A673 (cell line): ENCODE results near the gene KCNQ1. TPM values are rescaled to one million over a fixed set of nuclear protein-coding genes. Genes with fewer than 3 reads are reported as not detected.

Source experiments
- BruUV-seq: library from RNA; stranded (reverse); fragments of 400-500 nt; replicated peaks from 2 replicates; lab custom pipeline; 2021; lab: Mats Ljungman, UMichigan
- CTCF ChIA-PET: fragments of 300-600 bp; sonication (Branson Sonifier 250); formaldehyde crosslinking; loops from one replicate; lab custom pipeline; 2022; ENCODE audit warnings: antibody characterized with exemption; lab: Charles Lee
- POLR2A ChIA-PET: fragments of 300-600 bp; sonication (Branson Sonifier 250); formaldehyde crosslinking; loops from one replicate; lab custom pipeline; 2022; ENCODE audit warnings: antibody characterized with exemption; ENCODE audit not compliant: low non-redundant PET; lab: Charles Lee
- DNase-seq: peaks from one replicate; pipeline ENCODE4 v3.0.0-alpha.2; 2015; ENCODE audit warnings: low spot score
- H3K27ac ChIP-seq: fragments of 200-600 bp; sonication (generic); 2 replicates; pipeline ENCODE4 v1.5.1; 2016; ENCODE audit warnings: mixed run types, low read depth, mild to moderate bottlenecking, mixed read lengths, antibody characterized with exemption, low read length; ENCODE audit not compliant: poor library complexity, severe bottlenecking
- H3K27me3 ChIP-seq: fragments of 200-600 bp; sonication (generic); replicated peaks from 2 replicates; pipeline ENCODE4 v1.6.1; 2017; ENCODE audit warnings: mixed run types, low read depth, mild to moderate bottlenecking, mixed read lengths, antibody characterized with exemption, low read length; ENCODE audit not compliant: insufficient read depth, poor library complexity
- H3K36me3 ChIP-seq: fragments of 200-600 bp; sonication (generic); 2 replicates; pipeline ENCODE4 v1.6.1; 2016; ENCODE audit warnings: mixed run types, mild to moderate bottlenecking, mixed read lengths, antibody characterized with exemption, low read length; ENCODE audit not compliant: insufficient read depth, poor library complexity, severe bottlenecking
- H3K4me1 ChIP-seq: fragments of 200-600 bp; sonication (generic); 2 replicates; pipeline ENCODE4 v1.6.1; 2017; ENCODE audit warnings: mixed run types, mild to moderate bottlenecking, mixed read lengths, antibody characterized with exemption, low read length; ENCODE audit not compliant: insufficient read depth, poor library complexity, severe bottlenecking
- H3K4me3 ChIP-seq: fragments of 200-600 bp; sonication (generic); 2 replicates; pipeline ENCODE4 v1.5.1; 2016; ENCODE audit warnings: low read depth, mixed run types, mild to moderate bottlenecking, mixed read lengths, low read length; ENCODE audit not compliant: poor library complexity, severe bottlenecking
- H3K9me3 ChIP-seq: fragments of 200-600 bp; sonication (generic); 2 replicates; pipeline ENCODE4 v1.6.1; 2016; ENCODE audit warnings: mixed run types, low read depth, mild to moderate bottlenecking, mixed read lengths, antibody characterized with exemption, low read length; ENCODE audit not compliant: poor library complexity, severe bottlenecking
- EZH2 ChIP-seq: fragments of 200-600 bp; sonication (generic); IDR thresholded peaks from 2 replicates; pipeline ENCODE4 v1.6.1; 2017; ENCODE audit warnings: borderline replicate concordance, low read depth, mild to moderate bottlenecking, mixed read lengths, antibody characterized with exemption, low read length; ENCODE audit not compliant: poor library complexity, severe bottlenecking
- intact Hi-C: fragments of 100-400 bp; cut with micrococcal nuclease; formaldehyde crosslinking; loops from one replicate; pipeline ENCODE4 v1.10.0; 2022; ENCODE audit not compliant: unreplicated experiment
- total RNA-seq: library from RNA; stranded (reverse); gene quantifications from 2 replicates; pipeline ENCODE4 v1.2.3, GENCODE V29; 2021
- TF ChIP-seq, protein P1 (sequence below): fragments of 300-800, 200-600 bp; sonication (generic); conservative IDR thresholded peaks from 2 replicates; pipeline ENCODE4 v1.5.1; 2017; ENCODE audit warnings: low read depth, mild to moderate bottlenecking, antibody characterized with exemption, low read length, moderate library complexity, mixed read lengths

Gene KCNQ1
- total RNA-seq, 1 experiment from 2014 or later: not detected

DNA sequence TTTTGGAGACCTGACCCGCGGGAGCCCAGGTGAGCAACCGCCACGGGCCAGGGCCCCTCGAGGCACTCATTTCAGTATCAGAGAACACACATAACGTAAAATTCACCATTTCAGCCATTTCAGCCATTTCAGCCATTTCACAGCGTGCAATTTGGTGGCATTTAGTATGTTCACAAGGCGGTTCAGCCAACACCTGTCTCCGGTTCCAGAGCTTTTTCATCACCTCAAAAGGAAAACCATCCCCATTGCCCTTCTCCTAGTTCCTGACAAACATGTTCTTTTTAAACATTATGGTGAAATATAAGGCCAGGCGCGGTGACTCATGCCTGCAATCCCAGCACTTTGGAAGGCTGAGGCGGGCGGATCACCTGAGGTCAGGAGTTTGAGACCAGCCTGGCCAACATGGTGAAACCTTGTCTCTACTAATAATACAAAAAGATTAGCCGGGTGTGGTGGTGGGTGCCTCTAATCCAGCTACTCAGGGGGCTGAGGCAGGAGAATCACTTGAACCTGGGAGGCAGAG is 119.3 kb downstream of the KCNQ1 start:
- Histone ChIP-seq H3K27ac (no peak overlapping the region), H3K27me3 (no peaks in the 10 kb centered on the region), H3K4me1 (no peaks in the 10 kb centered on the region), H3K4me3 (no peak overlapping the region), H3K9me3 (no peaks in the 10 kb centered on the region), H3K36me3 (no peaks in the 10 kb centered on the region)
- DNase-seq: no peak
- CTCF ChIA-PET: no interaction called here
- TF ChIP-seq, protein P1, sequence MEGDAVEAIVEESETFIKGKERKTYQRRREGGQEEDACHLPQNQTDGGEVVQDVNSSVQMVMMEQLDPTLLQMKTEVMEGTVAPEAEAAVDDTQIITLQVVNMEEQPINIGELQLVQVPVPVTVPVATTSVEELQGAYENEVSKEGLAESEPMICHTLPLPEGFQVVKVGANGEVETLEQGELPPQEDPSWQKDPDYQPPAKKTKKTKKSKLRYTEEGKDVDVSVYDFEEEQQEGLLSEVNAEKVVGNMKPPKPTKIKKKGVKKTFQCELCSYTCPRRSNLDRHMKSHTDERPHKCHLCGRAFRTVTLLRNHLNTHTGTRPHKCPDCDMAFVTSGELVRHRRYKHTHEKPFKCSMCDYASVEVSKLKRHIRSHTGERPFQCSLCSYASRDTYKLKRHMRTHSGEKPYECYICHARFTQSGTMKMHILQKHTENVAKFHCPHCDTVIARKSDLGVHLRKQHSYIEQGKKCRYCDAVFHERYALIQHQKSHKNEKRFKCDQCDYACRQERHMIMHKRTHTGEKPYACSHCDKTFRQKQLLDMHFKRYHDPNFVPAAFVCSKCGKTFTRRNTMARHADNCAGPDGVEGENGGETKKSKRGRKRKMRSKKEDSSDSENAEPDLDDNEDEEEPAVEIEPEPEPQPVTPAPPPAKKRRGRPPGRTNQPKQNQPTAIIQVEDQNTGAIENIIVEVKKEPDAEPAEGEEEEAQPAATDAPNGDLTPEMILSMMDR: no peak
- TF ChIP-seq EZH2: no peak
- intact Hi-C loops: no loop called here
- BruUV-seq: no TSS peak
- POLR2A ChIA-PET: no interaction called here

DNA sequence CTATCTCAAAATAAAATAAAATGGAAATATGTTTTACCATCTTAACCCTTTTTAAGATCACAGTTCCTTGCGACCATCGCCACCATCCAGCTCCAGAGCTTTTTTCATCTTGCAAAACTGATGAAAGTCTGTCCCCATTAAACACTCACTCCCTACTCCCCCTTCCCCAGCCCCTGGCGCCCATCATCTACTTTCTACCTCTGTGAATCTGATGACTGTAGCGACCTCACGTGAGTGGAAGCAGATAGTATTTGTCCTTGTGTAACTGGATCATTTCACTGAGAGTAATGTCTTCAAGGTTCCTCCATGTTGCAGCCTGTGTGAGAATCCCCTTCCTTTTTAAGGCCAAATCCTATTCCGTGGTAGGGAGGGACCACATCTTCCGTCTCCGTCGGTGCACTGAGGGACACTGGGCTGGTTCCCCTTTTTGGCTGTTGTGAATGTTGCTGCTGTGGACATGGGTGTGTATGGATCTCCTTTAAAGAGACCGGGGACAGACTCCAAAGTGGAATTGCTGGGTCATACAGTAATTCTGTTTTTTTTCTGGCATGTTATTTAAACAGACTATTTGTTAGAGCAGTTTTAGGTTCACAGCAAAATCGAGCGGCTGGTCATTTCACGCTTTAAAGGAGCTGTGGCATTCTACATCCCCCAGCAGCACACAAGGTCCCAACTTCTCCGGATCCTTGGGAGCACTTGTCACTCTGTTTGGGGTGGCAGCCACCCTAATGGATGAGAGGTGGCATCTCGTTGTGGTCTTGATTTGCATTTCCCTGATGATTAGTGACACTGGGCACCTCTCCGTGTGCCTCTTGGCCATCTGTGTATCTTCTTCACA is 120.0 kb downstream of the KCNQ1 start:
- TF ChIP-seq, protein P1: no peak
- no peak for TF ChIP-seq EZH2
- intact Hi-C loops: no loop called here
- no peaks in the 10 kb centered on the region for H3K36me3 ChIP-seq
- ChIA-PET POLR2A (no interaction called here), CTCF (no interaction called here)
- no peaks in the 10 kb centered on the region for H3K27me3 ChIP-seq
- H3K9me3 ChIP-seq: no peaks in the 10 kb centered on the region
- no peak overlapping the region for H3K4me3 ChIP-seq
- no peak for DNase-seq
- no peak overlapping the region for H3K27ac ChIP-seq
- no peaks in the 10 kb centered on the region for H3K4me1 ChIP-seq
- no TSS peak for BruUV-seq

DNA sequence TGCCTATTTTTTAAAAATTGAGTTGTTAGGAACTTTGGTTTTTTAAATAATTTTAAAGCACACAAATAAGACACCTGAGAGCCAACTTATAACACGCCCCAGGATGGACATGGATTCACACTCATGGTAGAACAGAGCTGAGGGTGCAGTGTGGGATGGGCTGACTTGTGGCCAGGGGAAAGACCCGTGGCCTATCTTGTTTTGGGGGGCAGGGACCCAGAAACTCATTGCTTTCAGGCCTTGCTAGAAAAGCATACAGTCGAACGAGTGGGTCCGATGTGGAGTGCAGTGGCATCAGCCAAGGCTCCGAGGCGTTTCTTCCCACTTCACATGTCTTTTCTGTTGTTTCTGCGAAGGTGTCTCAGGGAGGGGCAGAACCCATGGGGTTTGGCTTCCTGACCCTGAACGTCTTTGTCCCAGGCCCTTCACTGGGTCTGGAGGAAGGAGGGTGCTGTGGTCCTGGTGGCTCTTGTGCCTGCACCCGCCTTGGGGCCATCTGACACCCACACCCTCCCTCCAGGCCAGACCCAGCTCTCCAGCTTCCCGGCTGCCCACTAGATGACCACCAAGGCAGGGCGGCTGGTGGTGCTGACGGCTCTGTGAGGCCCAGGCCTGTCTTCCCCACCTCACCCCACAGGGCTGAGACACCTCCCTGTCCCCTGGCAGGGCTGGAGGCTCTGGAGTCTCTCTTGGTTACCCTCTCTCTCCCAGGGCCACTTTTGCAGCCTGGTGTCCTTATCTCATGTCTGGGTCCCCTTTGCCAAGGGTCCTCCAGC is 120.8 kb downstream of the KCNQ1 start:
- Histone ChIP-seq H3K36me3 (no peaks in the 10 kb centered on the region), H3K27ac (no peak overlapping the region), H3K4me1 (no peaks in the 10 kb centered on the region), H3K4me3 (no peak overlapping the region), H3K27me3 (no peaks in the 10 kb centered on the region), H3K9me3 (no peaks in the 10 kb centered on the region)
- intact Hi-C loops: no loop called here
- no peak for TF ChIP-seq EZH2
- TF ChIP-seq, protein P1: no peak
- POLR2A ChIA-PET: no interaction called here
- no TSS peak for BruUV-seq
- CTCF ChIA-PET: no interaction called here
- DNase-seq: no peak
